K562 (cell line): ENCODE data around the gene BEST2. TPM values are rescaled to one million over a fixed set of nuclear protein-coding genes. Genes with fewer than 3 reads are reported as not detected.

Source experiments
- ELF1 ChIP-seq: fragments of 200-800 bp; sonication (Bioruptor generic); IDR thresholded peaks from 2 replicates; pipeline ENCODE4 v1.6.1; 2016; ENCODE audit warnings: missing genetic modification characterization, missing compliant biosample characterization
- FOS ChIP-seq: IDR thresholded peaks from 3 replicates; pipeline ENCODE4 v1.6.1; 2011; ENCODE audit not compliant: insufficient read length; ENCODE audit errors: extremely low read depth
- GMEB1 ChIP-seq: fragments of 250-450 bp; sonication (Bioruptor Pico); IDR thresholded peaks from 2 replicates; pipeline ENCODE4 v1.4.0; 2020; ENCODE audit warnings: mild to moderate bottlenecking
- HDGF ChIP-seq: fragments of 450-650 bp; IDR thresholded peaks from 2 replicates; pipeline ENCODE4 v1.6.1; 2016
- JUNB ChIP-seq: fragments of 450-650 bp; formaldehyde crosslinking; conservative IDR thresholded peaks from 2 replicates; pipeline ENCODE4 v1.4.0; 2020; ENCODE audit warnings: mild to moderate bottlenecking
- JUND ChIP-seq, 2 experiments: IDR thresholded peaks; 2 replicates in 1 of 2; 3 replicates in 1 of 2; pipeline ENCODE4 v1.6.1; 2011; ENCODE audit warnings: borderline replicate concordance in 2 of 2, low read depth in 2 of 2, low read length in 2 of 2, improper control_type of control experiment in 1 of 2, missing biosample characterization in 1 of 2, missing genetic modification characterization in 1 of 2, missing genetic modification reagents in 1 of 2
- LCOR ChIP-seq: sonication (generic); formaldehyde crosslinking; IDR thresholded peaks from 2 replicates; pipeline ENCODE4 v1.8.0; 2022; ENCODE audit warnings: mild to moderate bottlenecking, missing genetic modification reagents
- MECOM ChIP-seq: fragments of 250-450 bp; sonication (Bioruptor Pico); IDR thresholded peaks from 2 replicates; pipeline ENCODE4 v1.8.0; 2022; ENCODE audit warnings: inconsistent platforms
- MTA3 ChIP-seq: fragments of 450-650 bp; formaldehyde crosslinking; IDR thresholded peaks from 2 replicates; pipeline ENCODE4 v1.6.1; 2017; ENCODE audit warnings: mild to moderate bottlenecking, borderline replicate concordance
- MYNN ChIP-seq, 2 experiments: sonication (generic); formaldehyde crosslinking in 1 of 2; IDR thresholded peaks; 2 replicates each; pipeline versions ENCODE4 v1.5.0 to v1.6.1; 2016 to 2020; ENCODE audit warnings: antibody characterized with exemption in 1 of 2, missing genetic modification reagents in 1 of 2
- PURB ChIP-seq: sonication (generic); formaldehyde crosslinking; IDR thresholded peaks from 2 replicates; pipeline ENCODE4 v1.9.0; 2021; ENCODE audit warnings: low read depth, mild to moderate bottlenecking, missing genetic modification reagents
- TEAD2 ChIP-seq: fragments of 450-650 bp; IDR thresholded peaks from 2 replicates; pipeline ENCODE4 v1.6.1; 2016; ENCODE audit warnings: missing genetic modification characterization, control low read depth, missing compliant biosample characterization
- ZBTB2 ChIP-seq: fragments of 450-650 bp; IDR thresholded peaks from 2 replicates; pipeline ENCODE4 v1.6.1; 2016; ENCODE audit warnings: antibody characterized with exemption
- ZBTB33 ChIP-seq: sonication (generic); formaldehyde crosslinking; IDR thresholded peaks from 2 replicates; pipeline ENCODE4 v1.8.1; 2023; ENCODE audit warnings: mild to moderate bottlenecking, missing genetic modification reagents
- ZKSCAN3 ChIP-seq: fragments of 250-450 bp; sonication (Bioruptor Pico); IDR thresholded peaks from 2 replicates; pipeline ENCODE4 v1.4.0; 2020
- ZNF23 ChIP-seq: fragments of 250-450 bp; sonication (Bioruptor Pico); IDR thresholded peaks from 2 replicates; pipeline ENCODE4 v1.4.0; 2020; ENCODE audit warnings: mild to moderate bottlenecking
- ZNF24 ChIP-seq: fragments of 450-650 bp; IDR thresholded peaks from 2 replicates; pipeline ENCODE4 v1.6.1; 2016
- ZNF408 ChIP-seq: fragments of 250-450 bp; sonication (Bioruptor Pico); IDR thresholded peaks from 2 replicates; pipeline ENCODE4 v1.4.0; 2020; ENCODE audit warnings: low read depth, mild to moderate bottlenecking, moderate library complexity
- ZNF695 ChIP-seq: fragments of 450-650 bp; formaldehyde crosslinking; IDR thresholded peaks from 2 replicates; pipeline ENCODE4 v1.4.0; 2020; ENCODE audit warnings: mild to moderate bottlenecking, moderate library complexity
- ZNF696 ChIP-seq: fragments of 250-450 bp; sonication (Bioruptor Pico); conservative IDR thresholded peaks from 2 replicates; pipeline ENCODE4 v1.4.0; 2020; ENCODE audit warnings: mild to moderate bottlenecking, moderate library complexity
- ZNF785 ChIP-seq: fragments of 250-450 bp; sonication (Bioruptor Pico); IDR thresholded peaks from 2 replicates; pipeline ENCODE4 v1.4.0; 2020; ENCODE audit warnings: mild to moderate bottlenecking
- polyA plus RNA-seq, 8 experiments: library from polyadenylated mRNA; depleted of rRNA in 4 of 8; stranded (reverse) in 5 of 8; unstranded in 3 of 8; fragments of >200 nt; fragmentation: Nextera tagmentation in 2 of 8; fragmentation: Illumina TruSeq in 1 of 8; extraction: Ambion mirVana in 2 of 8; extraction: Trizol in 1 of 8; gene quantifications; 2 replicates each; pipeline versions ENCODE4 v1.2.1 to v1.2.3, GENCODE V29; 2011 to 2014; ENCODE audit warnings: inconsistent platforms in 1 of 8, missing spikeins in 1 of 8
- total RNA-seq, 7 experiments: library from RNA; depleted of rRNA in 6 of 7; stranded (reverse); fragments of >200 nt in 6 of 7; fragmentation: Illumina TruSeq in 2 of 7; extraction: Trizol in 2 of 7; gene quantifications; 2 replicates each; pipeline versions ENCODE4 v1.2.1 to v1.2.3, GENCODE V29; 2011 to 2021; ENCODE audit warnings: low replicate concordance in 1 of 7
- TF ChIP-seq, protein P1 (sequence below): fragments of 250-450 bp; sonication (Bioruptor Pico); IDR thresholded peaks from 2 replicates; pipeline ENCODE4 v1.5.0; 2020; ENCODE audit warnings: mild to moderate bottlenecking, borderline replicate concordance

BEST2 gene
- total and polyA plus RNA-seq, 9 of the 15 experiments (the other 6 are each of a cell fraction or from before 2014, with no cell fraction given): not detected

DNA sequence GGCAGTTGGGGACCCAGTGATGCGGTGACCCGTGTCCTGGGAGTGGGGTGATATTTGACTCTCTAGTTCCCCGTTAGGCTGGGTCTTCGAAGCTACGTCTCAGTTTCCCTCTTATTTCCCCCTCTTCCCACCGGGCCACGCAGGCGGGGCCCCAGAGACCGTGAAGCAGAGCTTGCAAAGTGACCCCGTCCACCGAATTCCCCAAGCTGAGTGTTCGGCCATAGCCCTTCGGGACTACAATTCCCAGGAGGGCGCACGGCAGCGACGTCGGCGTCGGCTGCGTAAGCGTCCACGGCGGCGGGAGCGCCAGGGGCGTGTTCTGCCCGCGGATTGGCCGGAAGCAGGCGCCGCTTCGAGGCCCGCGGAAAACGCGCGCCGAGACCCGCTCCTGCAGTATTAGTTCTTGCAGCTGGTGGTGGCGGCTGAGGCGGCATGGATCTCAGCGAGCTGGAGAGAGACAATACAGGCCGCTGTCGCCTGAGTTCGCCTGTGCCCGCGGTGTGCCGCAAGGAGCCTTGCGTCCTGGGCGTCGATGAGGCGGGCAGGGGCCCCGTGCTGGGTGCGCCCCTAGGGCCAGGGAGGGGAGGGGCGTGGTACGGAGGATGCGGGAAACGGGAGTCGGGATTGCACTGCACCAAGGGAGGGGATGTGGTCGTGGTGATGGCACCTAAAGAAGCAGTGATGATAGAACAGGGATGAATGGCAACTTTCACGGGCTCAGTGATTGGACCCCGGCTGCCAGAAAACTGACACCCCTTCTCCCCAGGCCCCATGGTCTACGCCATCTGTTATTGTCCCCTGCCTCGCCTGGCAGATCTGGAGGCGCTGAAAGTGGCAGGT, 54.9 kb downstream of the BEST2 start, which contains the start of gene RNASEH2A (continued):
- TF ChIP-seq JUND (IDR thresholded peaks at IDR 0.05; ENCODE audit: borderline replicate concordance, low read depth, low read length) (no peak; the same call in none of the 2 replicates), JUND (tag; IDR thresholded peaks at IDR 0.05; ENCODE audit: borderline replicate concordance, low read depth, low read length) (no peak; the same call in 2 of the 3 replicates), PURB (CRISPR knock-in tag) (no peak), ZNF24 (no peak), ELF1 (tag) (peak; percentile 34), ZNF785 (no peak), MTA3 (peak; percentile 70), GMEB1 (peak; percentile 100), JUNB (CRISPR knock-in tag) (no peak), FOS (no peak), ZBTB33 (CRISPR knock-in tag) (no peak; the same call in 1 of the 2 replicates), ZBTB2 (peak; percentile 100), MYNN (IDR thresholded peaks at IDR 0.05) (no peak), MYNN (CRISPR knock-in tag; IDR thresholded peaks at IDR 0.05) (no peak), MECOM (CRISPR knock-in tag) (no peak), ZNF696 (no peak), HDGF (no peak), LCOR (CRISPR knock-in tag) (peak; percentile 91), ZNF408 (no peak), ZNF23 (CRISPR knock-in tag) (no peak), TEAD2 (tag) (no peak), ZKSCAN3 (CRISPR knock-in tag) (no peak), ZNF695 (CRISPR knock-in tag) (no peak)
- TF ChIP-seq, protein P1, sequence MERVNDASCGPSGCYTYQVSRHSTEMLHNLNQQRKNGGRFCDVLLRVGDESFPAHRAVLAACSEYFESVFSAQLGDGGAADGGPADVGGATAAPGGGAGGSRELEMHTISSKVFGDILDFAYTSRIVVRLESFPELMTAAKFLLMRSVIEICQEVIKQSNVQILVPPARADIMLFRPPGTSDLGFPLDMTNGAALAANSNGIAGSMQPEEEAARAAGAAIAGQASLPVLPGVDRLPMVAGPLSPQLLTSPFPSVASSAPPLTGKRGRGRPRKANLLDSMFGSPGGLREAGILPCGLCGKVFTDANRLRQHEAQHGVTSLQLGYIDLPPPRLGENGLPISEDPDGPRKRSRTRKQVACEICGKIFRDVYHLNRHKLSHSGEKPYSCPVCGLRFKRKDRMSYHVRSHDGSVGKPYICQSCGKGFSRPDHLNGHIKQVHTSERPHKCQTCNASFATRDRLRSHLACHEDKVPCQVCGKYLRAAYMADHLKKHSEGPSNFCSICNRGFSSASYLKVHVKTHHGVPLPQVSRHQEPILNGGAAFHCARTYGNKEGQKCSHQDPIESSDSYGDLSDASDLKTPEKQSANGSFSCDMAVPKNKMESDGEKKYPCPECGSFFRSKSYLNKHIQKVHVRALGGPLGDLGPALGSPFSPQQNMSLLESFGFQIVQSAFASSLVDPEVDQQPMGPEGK (CRISPR knock-in tag): no peak
